Effector memory CD4-positive, alpha-beta T cell (primary cell): Measurements from ENCODE around the gene RFX3.

Experiments
- DNase-seq, 3 donors: peaks; one replicate each; pipeline ENCODE4 v3.0.0-alpha.2; 2020
- H3K27ac ChIP-seq: 2 replicates; pipeline ENCODE4 v1.7.0; 2013; ENCODE audit warnings: mild to moderate bottlenecking, low read length, moderate library complexity; ENCODE audit not compliant: insufficient read depth, poor library complexity, severe bottlenecking
- H3K27me3 ChIP-seq: replicated peaks from 2 replicates; pipeline ENCODE4 v1.7.0; 2013; ENCODE audit warnings: mild to moderate bottlenecking, low read length; ENCODE audit not compliant: insufficient read depth, control insufficient read depth, poor library complexity, severe bottlenecking
- H3K36me3 ChIP-seq: 2 replicates; pipeline ENCODE4 v1.7.0; 2013; ENCODE audit warnings: mild to moderate bottlenecking, low read length, moderate library complexity; ENCODE audit not compliant: control insufficient read depth, insufficient read depth
- H3K4me1 ChIP-seq: 2 replicates; pipeline ENCODE4 v1.7.0; 2013; ENCODE audit warnings: low read length, mild to moderate bottlenecking; ENCODE audit not compliant: control insufficient read depth, insufficient read depth, poor library complexity, severe bottlenecking
- H3K4me3 ChIP-seq: 2 replicates; pipeline ENCODE4 v1.7.0; 2013; ENCODE audit warnings: low read length, low read depth, mild to moderate bottlenecking; ENCODE audit not compliant: insufficient read depth, poor library complexity, severe bottlenecking
- H3K9me3 ChIP-seq: 2 replicates; pipeline ENCODE4 v1.7.0; 2013; ENCODE audit warnings: mild to moderate bottlenecking, low read length, moderate library complexity; ENCODE audit not compliant: control insufficient read depth
- total RNA-seq, 3 donors: gene quantifications; one replicate each; lab custom pipeline; 2026; lab: John Stamatoyannopoulos, UW

RFX3 gene
- total RNA-seq: 28.7 to 35.2 (median 30.5) reads per million in 3 donors

DNA sequence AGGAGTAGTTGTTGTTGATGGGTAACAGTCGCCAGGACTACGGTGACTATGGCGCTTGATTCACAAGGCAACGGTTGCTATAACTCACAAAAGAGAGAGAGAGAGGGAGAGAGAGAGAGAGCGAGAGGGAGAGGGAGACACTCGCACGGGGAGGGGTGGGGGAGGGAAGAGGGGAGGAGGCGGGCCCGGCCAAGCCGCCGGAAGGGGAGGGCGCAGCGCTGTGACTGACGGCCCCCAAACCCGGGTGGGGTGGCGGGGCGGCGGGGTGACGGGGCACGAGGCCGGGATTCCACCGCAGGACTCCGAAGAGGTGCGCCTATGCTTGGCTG is at the start of gene RFX3:
TSS of gene RFX3 (minus strand) at position 166 of the 329 bp plus-strand sequence. CDS start 130,413 bp downstream, outside the sequence.
- peaks cover 21% of the 10 kb centered on the region for H3K4me1 ChIP-seq
- H3K36me3 ChIP-seq: no peaks in the 10 kb centered on the region
- H3K27ac ChIP-seq: peak within 1 kb of the TSS; percentile 100
- DNase-seq: peak; percentile 88 to 91 (median 89)
- peak within 1 kb of the TSS; percentile 83 for H3K4me3 ChIP-seq
- no peaks in the 10 kb centered on the region for H3K9me3 ChIP-seq
- no peaks in the 10 kb centered on the region for H3K27me3 ChIP-seq

DNA sequence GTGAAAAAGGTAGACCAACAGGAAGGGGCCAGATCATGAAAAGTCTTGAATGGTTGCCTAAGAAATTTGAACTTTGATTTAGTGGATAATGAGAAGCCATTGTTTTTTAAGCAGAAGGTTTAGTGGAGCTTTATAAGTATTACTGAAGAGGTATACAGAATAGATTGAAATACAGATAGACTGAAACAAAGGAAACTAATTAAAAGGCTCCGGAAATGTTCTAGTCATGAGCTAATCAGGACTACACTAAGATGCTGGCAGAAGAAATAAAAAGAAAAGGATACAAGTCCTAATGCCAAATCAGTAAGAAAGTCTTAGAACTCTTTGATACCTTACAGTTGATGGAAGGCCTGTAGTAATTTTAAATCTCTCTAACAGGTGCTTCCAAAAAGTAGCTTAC is 45.7 kb upstream of the RFX3 start:
- Histone ChIP-seq H3K27ac (no peak overlapping the region), H3K27me3 (no peaks in the 10 kb centered on the region), H3K4me3 (no peak overlapping the region), H3K4me1 (no peaks in the 10 kb centered on the region), H3K9me3 (no peaks in the 10 kb centered on the region), H3K36me3 (no peaks in the 10 kb centered on the region)
- no peak for DNase-seq

DNA sequence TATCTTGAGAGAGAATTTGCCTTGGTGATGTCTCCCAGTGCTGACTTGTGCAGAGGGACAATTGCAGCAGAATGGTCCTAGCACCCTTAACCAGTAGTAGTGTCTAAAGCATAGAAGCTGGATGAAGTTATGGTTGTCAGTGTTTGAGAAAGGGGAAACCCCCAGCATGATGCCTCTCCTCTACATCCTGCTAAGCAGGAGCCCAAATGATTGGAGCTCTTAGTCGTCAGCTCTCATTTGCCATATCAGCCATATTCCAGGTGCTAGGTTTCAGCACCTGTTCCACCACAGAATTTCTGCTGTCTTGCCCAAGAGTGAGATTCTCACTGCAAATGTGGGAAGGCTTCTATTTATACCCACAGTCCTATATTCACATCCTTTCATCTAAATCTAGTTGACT is 43.7 kb upstream of the RFX3 start:
- Histone ChIP-seq H3K4me1 (no peaks in the 10 kb centered on the region), H3K27me3 (no peaks in the 10 kb centered on the region), H3K4me3 (no peak overlapping the region), H3K36me3 (no peaks in the 10 kb centered on the region), H3K9me3 (no peaks in the 10 kb centered on the region), H3K27ac (no peak overlapping the region)
- DNase-seq: no peak

DNA sequence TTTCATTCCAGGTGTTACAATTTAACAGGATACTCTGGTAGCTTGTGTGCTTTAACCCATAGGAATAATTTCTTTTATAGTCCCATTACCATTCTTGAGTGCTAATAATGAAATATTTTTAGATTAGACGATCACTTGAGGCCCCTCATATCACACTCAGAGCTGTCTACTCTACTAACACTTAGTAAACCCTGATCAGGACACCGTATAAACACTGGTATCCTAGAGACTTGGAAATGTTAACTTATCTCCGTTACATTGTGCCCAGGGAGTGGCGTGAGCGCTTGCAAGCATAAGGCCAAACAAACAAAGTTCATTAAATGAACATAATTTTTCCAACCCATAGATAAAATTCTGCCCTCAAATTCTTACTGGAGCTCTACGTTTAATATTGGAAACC is 42.2 kb upstream of the RFX3 start:
- no peaks in the 10 kb centered on the region for H3K4me1 ChIP-seq
- DNase-seq: no peak
- H3K27me3 ChIP-seq: no peaks in the 10 kb centered on the region
- H3K27ac ChIP-seq: no peak overlapping the region
- no peaks in the 10 kb centered on the region for H3K9me3 ChIP-seq
- H3K4me3 ChIP-seq: no peak overlapping the region
- no peaks in the 10 kb centered on the region for H3K36me3 ChIP-seq

DNA sequence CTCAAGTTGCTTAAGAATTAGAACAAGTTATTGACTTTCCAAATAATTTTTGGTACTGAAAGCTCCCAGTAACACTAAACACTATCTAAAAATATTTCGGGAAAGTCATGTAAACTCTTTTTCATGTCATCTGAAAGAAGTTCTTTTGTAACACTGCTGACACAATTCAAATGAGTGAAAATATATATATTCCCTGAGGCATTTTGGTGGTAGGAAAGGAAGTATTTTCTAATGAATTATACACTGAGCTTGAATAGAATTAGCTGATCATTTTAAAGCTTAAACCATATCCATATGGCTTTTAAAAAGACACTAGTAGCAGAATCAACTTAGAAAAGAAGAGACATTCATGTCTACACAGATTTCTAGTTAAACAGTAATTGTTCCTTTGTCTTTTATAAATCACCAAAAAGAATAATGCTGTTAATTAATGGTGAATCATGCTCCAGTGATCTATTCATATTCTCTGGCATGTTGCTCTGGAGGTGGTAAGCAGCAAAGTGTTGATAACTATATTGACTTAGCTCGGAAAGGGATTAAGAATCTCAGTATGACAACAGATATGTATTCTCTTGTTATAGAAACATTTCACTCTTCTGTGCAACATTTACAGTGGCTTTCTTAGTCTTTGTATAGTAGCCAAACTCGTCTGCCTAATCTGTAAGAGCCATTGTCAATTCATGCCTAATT is 27.4 kb upstream of the RFX3 start:
- H3K27ac ChIP-seq: no peak overlapping the region
- no peaks in the 10 kb centered on the region for H3K4me1 ChIP-seq
- no peaks in the 10 kb centered on the region for H3K9me3 ChIP-seq
- no peaks in the 10 kb centered on the region for H3K27me3 ChIP-seq
- no peak for DNase-seq
- H3K4me3 ChIP-seq: no peak overlapping the region
- H3K36me3 ChIP-seq: no peaks in the 10 kb centered on the region

GRCh38 chr9:3549225-3549624 is 23.4 kb upstream of the RFX3 start:
- Histone ChIP-seq H3K27me3 (no peaks in the 10 kb centered on the region), H3K4me3 (no peak overlapping the region), H3K36me3 (no peaks in the 10 kb centered on the region), H3K4me1 (no peaks in the 10 kb centered on the region), H3K9me3 (no peaks in the 10 kb centered on the region), H3K27ac (no peak overlapping the region)
- no peak for DNase-seq

- no peak for DNase-seq
- Histone ChIP-seq H3K4me3 (no peak overlapping the region), H3K27ac (no peak overlapping the region)
These were observed 22.8 kb upstream of the RFX3 start for GRCh38 chr9:3548648-3549047.

GRCh38 chr9:3541206-3541605 is 15.4 kb upstream of the RFX3 start:
- DNase-seq: no peak
- no peak overlapping the region for H3K4me3 ChIP-seq
- no peak overlapping the region for H3K27ac ChIP-seq
- no peaks in the 10 kb centered on the region for H3K27me3 ChIP-seq
- H3K36me3 ChIP-seq: no peaks in the 10 kb centered on the region
- H3K9me3 ChIP-seq: no peaks in the 10 kb centered on the region
- no peaks in the 10 kb centered on the region for H3K4me1 ChIP-seq

More at GRCh38 chr9:3548648-3549047, 22.8 kb upstream of the RFX3 start:
- no peaks in the 10 kb centered on the region for H3K4me1 ChIP-seq
- H3K9me3 ChIP-seq: no peaks in the 10 kb centered on the region
- no peaks in the 10 kb centered on the region for H3K27me3 ChIP-seq
- H3K36me3 ChIP-seq: no peaks in the 10 kb centered on the region

GRCh38 chr9:3534614-3535404 is 9.0 kb upstream of the RFX3 start:
- Histone ChIP-seq H3K4me3 (no peak overlapping the region), H3K27me3 (no peaks in the 10 kb centered on the region), H3K36me3 (no peaks in the 10 kb centered on the region), H3K9me3 (no peaks in the 10 kb centered on the region), H3K4me1 (peaks cover under 1% of the 10 kb centered on the region), H3K27ac (no peak overlapping the region)
- no peak for DNase-seq

GRCh38 chr9:3532158-3532557 is 6.4 kb upstream of the RFX3 start:
- Histone ChIP-seq H3K4me3 (no peak overlapping the region), H3K27me3 (no peaks in the 10 kb centered on the region), H3K4me1 (peaks cover 19% of the 10 kb centered on the region), H3K27ac (no peak overlapping the region), H3K36me3 (no peaks in the 10 kb centered on the region), H3K9me3 (no peaks in the 10 kb centered on the region)
- no peak for DNase-seq
